ENCODE data around the gene USP1.
A peak's percentile ranks its signal among the peaks of the same experiment; 100 is the strongest.

Gene USP1

DNA sequence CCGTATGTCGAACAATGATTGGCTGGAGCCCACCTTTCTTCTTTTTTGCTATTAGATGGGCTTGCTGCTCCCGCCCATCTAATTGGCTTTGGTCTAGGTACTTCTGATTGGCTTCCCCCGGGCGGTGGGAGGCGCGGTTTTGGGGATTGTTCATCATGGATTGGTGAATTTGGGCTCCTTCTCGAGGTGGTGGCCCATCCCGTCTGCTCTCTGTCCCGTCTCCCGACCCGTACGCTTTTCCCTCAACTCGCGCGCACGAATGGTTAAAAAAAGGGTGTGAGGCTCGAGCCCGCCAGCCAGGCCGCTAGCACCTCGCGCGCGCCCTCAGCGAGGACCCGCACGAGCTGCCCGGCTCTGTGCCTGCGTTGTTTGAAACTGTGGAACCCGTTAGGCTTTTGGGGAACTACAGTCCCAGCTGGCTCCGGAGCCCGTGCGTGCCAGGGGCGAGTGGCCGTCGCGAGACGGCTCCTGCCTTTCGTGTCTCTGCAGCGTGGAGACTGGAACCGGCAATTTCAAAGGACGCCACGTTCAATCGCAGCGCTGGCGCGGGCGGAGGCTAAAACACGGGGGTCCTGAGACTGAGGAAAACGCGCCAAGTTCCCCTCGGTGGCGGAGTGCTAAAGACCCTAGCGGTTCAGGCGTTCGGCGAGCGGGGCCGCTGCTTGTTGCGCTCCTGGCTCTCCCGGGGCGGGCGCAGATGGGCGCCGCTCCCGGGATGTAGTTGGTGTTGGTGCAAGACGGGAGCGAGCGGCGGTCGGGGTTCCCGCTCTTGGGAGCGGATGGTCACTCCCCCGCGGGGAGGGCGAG is at the start of gene USP1:
Gene USP1, plus strand, starts transcription at position 584 of the 807 bp plus-strand sequence. CDS start 2,819 bp downstream, outside the sequence.
- DNase-seq = peak; percentile 93

GRCh38 chr1:62389531-62389930 is 47.3 kb upstream of the USP1 start:
- no peak for DNase-seq

GRCh38 chr1:62390071-62390470 is 46.8 kb upstream of the USP1 start:
- DNase-seq = no peak

DNA sequence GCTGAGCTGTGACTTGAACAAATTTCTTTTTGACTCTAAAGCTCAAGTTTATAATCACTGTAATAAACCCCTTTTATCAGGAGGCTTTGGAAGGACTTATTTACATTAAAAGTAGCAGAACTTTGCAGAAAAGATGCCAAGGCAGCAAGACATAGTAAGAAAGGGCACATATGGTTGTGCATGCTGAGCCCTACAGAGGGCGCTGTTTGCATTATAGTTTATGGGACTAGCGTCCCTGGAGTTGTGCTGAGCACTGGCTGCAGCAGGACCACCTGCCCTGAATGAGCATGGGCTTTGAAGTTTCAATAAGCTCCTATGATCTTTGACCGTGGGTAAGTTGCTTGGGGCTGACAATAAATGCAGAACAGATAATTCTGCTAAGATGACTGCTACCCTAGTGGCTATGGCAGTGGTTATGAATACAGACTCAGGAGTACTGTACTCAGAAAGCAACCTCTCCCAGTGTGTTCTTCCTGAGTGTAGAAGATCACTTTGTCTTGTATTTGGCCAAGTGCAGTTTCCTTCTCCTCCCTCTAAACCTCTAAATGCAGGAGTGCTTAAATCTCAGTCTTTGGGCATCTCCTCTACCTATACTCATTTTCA is 45.4 kb upstream of the USP1 start:
- peak; percentile 65 for DNase-seq

DNA sequence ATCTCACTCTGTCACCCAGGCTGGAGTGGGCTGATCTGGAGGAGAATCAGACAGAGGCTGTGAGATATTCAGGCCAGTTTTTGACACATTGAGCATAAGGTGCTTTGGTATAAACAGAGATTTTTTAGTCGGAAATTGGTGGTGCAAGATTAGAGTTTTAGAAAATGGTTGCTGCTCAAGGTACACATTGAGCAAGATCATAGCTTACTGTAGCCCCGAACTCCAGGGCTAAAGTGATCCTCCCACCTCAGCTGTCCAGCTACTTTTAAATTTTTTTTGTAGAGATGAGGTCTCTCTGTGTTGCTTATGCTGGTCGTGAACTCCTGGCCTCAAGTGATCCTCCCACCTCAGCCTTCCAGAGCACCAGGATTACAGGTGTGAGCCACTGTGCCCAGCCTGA is 43.9 kb upstream of the USP1 start:
- no peak for DNase-seq

DNA sequence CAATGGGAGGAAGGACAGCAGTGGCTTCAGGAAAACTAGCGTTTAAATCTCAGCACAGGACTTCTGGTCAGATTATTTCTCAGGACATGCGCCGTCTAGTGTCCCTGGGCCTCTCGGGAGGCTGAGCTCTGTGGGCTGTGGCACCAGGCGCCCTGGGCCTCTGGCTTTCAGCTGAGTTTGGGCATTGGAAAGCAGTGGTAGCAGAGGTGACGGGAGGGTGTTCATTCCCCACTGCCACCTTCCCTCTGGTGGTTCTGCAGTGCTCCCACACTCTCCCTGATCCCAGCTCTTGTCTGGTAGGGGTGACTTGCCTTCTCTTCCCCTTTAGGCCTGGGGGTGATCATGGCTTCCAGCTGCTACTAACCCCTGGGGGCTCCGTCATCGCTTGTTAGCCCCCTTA is 42.2 kb upstream of the USP1 start:
- no peak for DNase-seq

DNA sequence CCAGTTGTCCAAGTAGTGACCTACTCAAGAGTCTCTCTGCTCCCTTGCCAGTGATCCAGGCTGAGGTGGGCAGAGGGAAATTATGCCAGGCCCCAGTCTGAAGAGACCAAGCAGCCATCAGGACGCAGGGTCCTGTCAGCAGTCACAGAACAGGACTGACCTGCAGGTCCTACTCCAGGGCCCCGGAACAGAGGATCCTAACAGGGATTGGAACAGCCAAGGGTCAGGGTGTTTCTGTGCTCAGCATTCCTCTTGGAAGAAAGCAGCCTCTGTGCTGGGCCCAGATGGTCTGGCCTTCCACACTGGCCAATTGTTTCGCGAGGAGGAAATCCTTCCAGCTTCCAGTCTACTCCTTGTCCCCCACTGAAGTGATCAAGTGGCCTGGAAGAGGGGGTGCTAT is 41.6 kb upstream of the USP1 start:
- DNase-seq = no peak

- DNase-seq = no peak
These were observed 40.0 kb upstream of the USP1 start for GRCh38 chr1:62396871-62397270.

DNA sequence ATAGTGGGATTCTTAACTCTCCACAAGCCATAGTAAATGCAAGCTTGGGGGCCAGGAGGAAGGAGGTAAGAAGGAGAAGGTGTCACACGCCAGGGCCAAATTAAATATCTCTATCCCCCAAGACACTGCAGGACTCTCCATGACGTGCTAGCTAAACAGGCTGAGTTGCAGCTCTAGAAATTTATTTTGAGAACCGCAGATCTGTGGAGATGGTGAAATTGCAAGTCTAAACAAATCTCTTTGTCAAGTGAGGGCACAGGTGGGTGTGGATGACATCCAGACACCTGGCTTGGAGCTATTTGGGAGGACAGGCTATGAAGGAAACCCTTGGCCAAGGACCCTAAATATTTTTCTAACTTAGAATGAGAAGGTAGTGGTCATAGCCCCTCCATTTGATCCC is 39.5 kb upstream of the USP1 start:
- DNase-seq = no peak

DNA sequence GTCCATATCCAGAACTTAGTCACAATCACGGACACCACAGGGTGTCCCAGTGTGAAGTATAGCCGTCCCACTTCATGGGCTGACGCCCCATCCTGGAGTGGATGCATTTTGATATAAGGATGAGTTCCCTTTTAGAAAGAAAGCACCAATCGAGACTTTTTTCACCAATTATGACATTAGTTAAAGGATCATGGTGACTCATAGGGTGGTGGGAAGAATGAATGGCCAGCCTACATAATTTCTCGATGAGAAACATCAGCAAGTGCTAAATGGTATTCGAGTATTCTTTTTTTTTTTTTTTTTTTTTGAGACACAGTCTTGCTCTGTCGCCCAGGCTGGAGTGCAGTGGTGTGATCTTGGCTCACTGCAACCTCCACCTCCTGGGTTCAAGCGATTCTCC is 38.5 kb upstream of the USP1 start:
- DNase-seq = no peak

DNA sequence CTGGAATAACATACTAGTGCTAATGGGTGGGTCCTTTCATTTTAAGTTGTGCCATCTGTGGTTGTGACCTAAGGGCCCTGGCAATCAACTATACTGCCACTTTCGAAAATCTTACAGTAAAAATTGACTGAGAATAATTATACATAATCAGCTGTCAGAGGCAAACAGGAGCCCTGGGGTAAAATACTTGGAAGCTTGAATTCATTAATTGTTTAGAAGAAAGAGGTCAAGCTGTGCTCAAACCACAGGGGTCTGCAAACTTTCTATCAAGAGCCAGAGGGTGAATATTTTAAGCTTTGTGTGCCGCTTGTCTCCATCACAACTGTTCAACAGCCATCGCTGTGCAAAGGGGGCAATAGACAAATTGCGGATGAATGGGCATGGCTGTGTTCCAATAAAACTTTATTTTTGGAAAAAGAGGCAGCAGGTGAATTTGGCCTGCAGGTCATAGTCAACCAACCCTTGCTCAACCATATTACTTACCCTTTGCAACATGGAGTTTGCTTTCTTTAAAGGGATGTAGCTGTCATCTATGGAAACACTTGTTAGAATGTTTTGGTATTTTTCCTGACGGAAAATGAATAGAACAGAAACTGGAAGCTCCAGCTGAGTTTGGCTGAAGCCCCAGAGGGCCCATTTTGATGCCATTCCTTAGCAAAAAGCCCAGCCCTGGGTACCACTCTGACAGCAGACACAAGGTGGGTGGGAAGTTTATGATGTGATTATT is 35.7 kb upstream of the USP1 start:
- DNase-seq = no peak

DNA sequence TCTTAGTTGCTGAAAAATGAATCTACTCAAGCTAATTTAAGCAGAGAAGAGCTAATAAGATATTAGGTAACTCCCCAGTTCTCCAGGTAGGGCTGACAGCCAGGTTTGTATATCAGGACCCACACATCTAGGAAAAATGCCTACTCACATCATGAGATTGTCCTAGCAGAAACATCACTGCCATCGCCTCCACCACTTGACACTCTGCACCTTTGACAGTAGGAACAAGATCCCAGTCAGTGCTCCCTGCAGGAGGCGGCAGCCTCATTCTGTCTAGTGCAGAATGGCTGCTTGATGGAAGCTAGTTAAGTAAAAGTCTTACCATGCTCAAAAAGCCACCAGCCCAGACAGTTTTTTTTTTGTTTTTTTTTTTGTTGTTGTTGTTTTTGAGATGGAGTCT is 31.6 kb upstream of the USP1 start:
- no peak for DNase-seq

GRCh38 chr1:62406576-62406975 is 30.3 kb upstream of the USP1 start:
- DNase-seq = no peak

- DNase-seq = peak; percentile 79
These were observed 29.3 kb upstream of the USP1 start for GRCh38 chr1:62407398-62408009.

DNA sequence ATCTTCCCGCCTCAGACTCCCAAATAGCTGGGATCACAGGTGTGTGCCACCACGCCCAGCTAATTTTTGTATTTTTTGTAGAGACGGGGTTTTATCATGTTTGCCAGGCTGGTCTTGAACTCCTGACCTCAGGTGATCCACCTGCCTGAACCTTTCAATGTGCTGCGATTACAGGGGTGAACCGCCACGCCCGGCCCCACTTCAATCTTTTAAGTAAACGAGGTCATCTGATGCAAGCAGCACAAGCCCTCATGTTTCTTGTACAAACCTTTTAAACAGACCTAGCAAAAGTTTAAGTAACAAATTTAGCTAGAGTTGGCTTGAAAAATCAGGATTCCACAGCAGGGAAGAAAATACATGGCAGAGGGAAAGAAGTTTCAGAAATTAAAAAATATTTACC is 21.2 kb upstream of the USP1 start:
- no peak for DNase-seq

DNA sequence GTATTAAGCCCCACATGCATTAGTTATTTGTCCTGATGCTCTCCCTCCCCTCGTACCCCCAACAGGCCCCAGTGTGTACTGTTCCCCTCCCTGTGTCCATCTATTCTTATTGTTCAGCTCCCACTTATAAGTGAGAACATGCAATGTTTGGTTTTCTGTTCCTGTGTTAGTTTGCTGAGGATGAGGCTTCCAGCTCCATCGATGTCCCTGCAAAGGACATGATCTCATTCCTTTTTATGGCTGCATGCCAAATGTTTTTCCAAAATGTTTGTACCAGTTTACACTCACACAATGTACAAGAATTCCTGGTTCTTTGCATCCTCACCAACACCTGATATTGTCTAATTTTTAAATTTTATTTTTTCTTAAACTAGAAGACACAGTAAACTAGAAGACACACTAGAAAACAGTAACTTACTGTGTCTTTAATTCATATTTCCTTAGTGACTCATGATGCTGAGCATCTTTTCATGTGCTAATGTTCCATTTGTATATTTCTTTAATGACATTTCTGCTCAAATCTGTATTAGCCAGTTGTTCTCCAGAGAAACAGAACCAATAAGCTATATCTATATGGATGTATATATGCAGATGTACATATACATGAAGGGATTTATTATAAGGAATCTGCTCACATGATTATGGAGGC is 19.4 kb upstream of the USP1 start:
- DNase-seq = no peak

GRCh38 chr1:62420214-62420613 is 16.6 kb upstream of the USP1 start:
- DNase-seq = no peak

DNA sequence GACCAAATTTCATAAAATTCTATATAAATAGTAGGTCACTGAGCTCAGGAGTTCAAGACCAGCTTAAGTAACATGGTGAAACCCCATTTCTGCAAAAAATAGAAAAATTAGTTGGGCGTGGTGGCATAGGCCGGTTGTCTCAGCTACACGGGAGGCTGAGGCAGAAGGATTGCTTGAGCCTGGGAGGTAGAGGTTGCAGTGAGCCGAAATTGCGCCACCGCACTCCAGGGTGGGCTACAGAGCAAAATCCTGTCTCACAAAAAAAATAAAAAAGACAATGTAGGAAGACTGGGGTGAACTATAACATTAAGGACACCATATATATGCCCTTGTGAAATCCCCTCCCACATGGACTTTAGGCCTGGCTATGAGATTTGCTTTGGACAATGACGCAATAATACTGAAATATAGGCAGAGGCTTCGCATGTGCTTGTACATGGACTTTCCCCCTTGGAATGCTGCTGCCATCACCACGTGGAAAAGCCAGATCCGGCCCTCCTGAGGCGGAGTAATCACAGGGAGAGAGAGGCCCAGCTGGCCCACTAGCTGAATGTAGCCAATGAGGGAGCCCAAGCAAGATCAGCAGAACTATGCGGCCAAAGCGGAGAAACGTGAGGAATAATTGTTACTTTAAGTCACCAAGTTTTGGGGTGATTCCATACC is 13.1 kb upstream of the USP1 start:
- DNase-seq = no peak

- peak; percentile 71 for DNase-seq
These were observed 12.4 kb upstream of the USP1 start for GRCh38 chr1:62424411-62424810.

DNA sequence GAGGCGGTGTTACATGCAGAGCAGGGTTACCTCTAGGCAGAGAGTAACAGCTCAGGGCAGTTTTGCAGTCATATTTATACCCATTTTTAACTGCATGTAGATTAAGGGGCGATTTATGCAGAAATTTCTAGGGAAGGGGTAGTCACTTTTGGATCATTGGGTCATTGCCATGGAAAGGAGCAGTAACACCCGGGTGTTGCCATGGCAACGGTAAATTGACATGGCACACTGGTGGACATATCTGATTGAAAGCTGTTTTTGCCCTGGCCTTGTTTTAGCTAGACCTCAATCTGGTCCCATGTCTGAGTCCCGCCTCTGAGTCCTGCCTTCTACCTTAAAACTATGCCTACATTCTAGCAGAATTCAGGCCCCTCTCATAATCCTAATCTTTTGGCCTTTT is 11.8 kb upstream of the USP1 start:
- DNase-seq = peak; percentile 44

- no peak for DNase-seq
These were observed 10.6 kb upstream of the USP1 start for GRCh38 chr1:62426237-62426636.

GRCh38 chr1:62426794-62427193 is 10.1 kb upstream of the USP1 start:
- no peak for DNase-seq

DNA sequence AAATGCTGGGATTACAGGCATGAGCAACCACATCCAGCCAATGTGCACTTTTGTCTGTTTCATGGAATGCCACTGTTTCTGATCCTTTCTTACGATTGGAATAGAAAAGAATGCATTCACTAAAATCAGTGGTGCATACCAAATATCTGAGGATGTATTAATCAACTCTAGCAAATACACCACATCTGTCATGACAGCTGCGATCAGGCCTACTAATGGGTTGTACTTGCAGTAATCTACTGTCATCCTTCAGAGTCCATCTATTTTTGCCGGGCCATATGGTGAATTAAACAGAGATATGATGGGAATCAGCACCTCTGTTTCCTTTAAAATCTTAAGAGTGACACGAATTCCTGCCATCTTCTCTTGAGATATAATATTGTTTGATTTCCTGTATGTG is 8.5 kb upstream of the USP1 start:
- DNase-seq = no peak
